Stomach (tissue), 9 donors: ENCODE data around the gene EML6. TPM values are rescaled to one million over a fixed set of nuclear protein-coding genes. Genes with fewer than 3 reads are reported as not detected.
"Not testable (repeated sequence)": the region's sequence is repeated elsewhere in the genome, so short reads cannot be mapped to it uniquely, and the experiment has no call there.

Source experiments
- DNase-seq, 2 donors: peaks; one replicate each; pipeline versions ENCODE4 v3.0.0 to v3.0.0-alpha.2; 2013 to 2019
- H3K27ac ChIP-seq, 5 donors: fragments of 200-600 bp in 4 of 5; sonication (generic) in 4 of 5; one replicate each; pipeline ENCODE4 v1.5.1; 2013 to 2019; ENCODE audit warnings: mild to moderate bottlenecking in 1 of 5, moderate library complexity in 1 of 5
- H3K27me3 ChIP-seq, 3 donors: fragments of 200-600 bp; sonication (generic); one replicate each; pipeline ENCODE4 v1.5.1; 2017 to 2019; ENCODE audit warnings: mixed run types in 1 of 3
- H3K36me3 ChIP-seq, 4 donors: fragments of 200-600 bp; sonication (generic); 1 replicate in 3 of 4; 2 replicates in 1 of 4; pipeline ENCODE4 v1.5.1; 2016 to 2019
- H3K4me1 ChIP-seq, 4 donors: fragments of 200-600 bp; sonication (generic); one replicate each; pipeline ENCODE4 v1.5.1; 2016 to 2019
- H3K4me3 ChIP-seq, 4 donors: fragments of 200-600 bp; sonication (generic) in 3 of 4; one replicate each; pipeline ENCODE4 v1.5.1; 2016 to 2019; ENCODE audit warnings: mild to moderate bottlenecking in 1 of 4
- H3K9me3 ChIP-seq, 4 donors: fragments of 200-600 bp; sonication (generic); one replicate each; pipeline ENCODE4 v1.5.1; 2016 to 2019
- CTCF ChIP-seq, 7 experiments: fragments of 450-650 bp in 4 of 7; fragments of 200-600 bp in 3 of 7; sonication (generic) in 3 of 7; IDR thresholded peaks; one replicate each; pipeline ENCODE4 v1.5.1; 2016 to 2019; ENCODE audit warnings: antibody characterized with exemption in 7 of 7, control low read depth in 2 of 7, mild to moderate bottlenecking in 1 of 7
- EP300 ChIP-seq: sonication (generic); formaldehyde crosslinking; IDR thresholded peaks from one replicate; pipeline ENCODE4 v1.6.1; 2017; ENCODE audit warnings: antibody characterized with exemption
- POLR2A ChIP-seq, 4 donors: fragments of 450-650 bp; IDR thresholded peaks; one replicate each; pipeline ENCODE4 v1.6.1; 2016; ENCODE audit warnings: antibody characterized with exemption in 4 of 4, control low read depth in 2 of 4, mild to moderate bottlenecking in 1 of 4, moderate library complexity in 1 of 4
- POLR2AphosphoS5 ChIP-seq, 3 donors: sonication (generic); formaldehyde crosslinking; IDR thresholded peaks; one replicate each; pipeline ENCODE4 v1.6.1; 2016; ENCODE audit warnings: antibody characterized with exemption in 3 of 3
- WGBS, 5 donors: extraction: QIAGEN DNeasy Blood & Tissue Kit in 3 of 5; methylation state at CpG; one replicate each; pipeline versions ENCODE4 v1.1.5 to v1.1.7; 2013 to 2018; 5-methylcytosine and 5-hydroxymethylcytosine counted together
- intact Hi-C: fragments of 100-400 bp; cut with DNase I; formaldehyde crosslinking; loops from one replicate; pipeline ENCODE4 v1.15.1; 2023; ENCODE audit warnings: low total_unique reads
- polyA plus RNA-seq, 3 donors: library from polyadenylated mRNA; stranded (reverse); fragments of 200-250 nt; gene quantifications; one replicate each; pipeline ENCODE4 v1.2.3, GENCODE V29; 2013
- total RNA-seq, 5 donors: library from RNA; depleted of rRNA; stranded (reverse); fragments of >200 nt; gene quantifications; one replicate each; pipeline versions ENCODE4 v1.1.0 to v1.2.3, GENCODE V29; 2014 to 2016
- donor health status: healthy with polysubstance abuse.
- donor health status: Bipolar disorder and iron deficiency.
- donor health status: healthy.

EML6 gene
- total and polyA plus RNA-seq, 8 donors = 0.45 to 10.1 (median 1.8) TPM; not detected in 1

GRCh38 chr2:54983345-54984220 lies 260.1 kb downstream of the EML6 start:
- intact Hi-C loops = no loop called here
- no peak overlapping the region for H3K4me3 ChIP-seq
- TF ChIP-seq POLR2A (IDR thresholded peaks at IDR 0.05) = no peak
- no peak for TF ChIP-seq CTCF (IDR thresholded peaks at IDR 0.05)
- no peak for TF ChIP-seq POLR2AphosphoS5 (IDR thresholded peaks at IDR 0.05)
- TF ChIP-seq EP300 = no peak
- no peak for DNase-seq
- H3K27me3 ChIP-seq = no peaks in the 10 kb centered on the region
- H3K27ac ChIP-seq = peak overlapping the region in 1 of 5 donors; percentile 26
- peaks cover 0 to 44% (median 22%) of the 10 kb centered on the region in 4 donors for H3K36me3 ChIP-seq
- no peaks in the 10 kb centered on the region for H3K9me3 ChIP-seq
- WGBS, 5 donors = 48 to 52% (median 51%) methylated on average over 3 of the region's 3 CpGs
- peaks cover 9 to 97% (median 59%) of the 10 kb centered on the region in 4 donors for H3K4me1 ChIP-seq

- DNase-seq = no peak
- peaks cover 10 to 97% (median 54%) of the 10 kb centered on the region in 4 donors for H3K4me1 ChIP-seq
- H3K9me3 ChIP-seq = no peaks in the 10 kb centered on the region
- H3K36me3 ChIP-seq = peaks cover 0 to 44% (median 22%) of the 10 kb centered on the region in 4 donors
- H3K4me3 ChIP-seq = no peak overlapping the region
- no peaks in the 10 kb centered on the region for H3K27me3 ChIP-seq
- H3K27ac ChIP-seq = no peak overlapping the region
- TF ChIP-seq EP300 = no peak
- no peak for TF ChIP-seq CTCF (IDR thresholded peaks at IDR 0.05)
- no peak for TF ChIP-seq POLR2A (IDR thresholded peaks at IDR 0.05)
- TF ChIP-seq POLR2AphosphoS5 (IDR thresholded peaks at IDR 0.05) = no peak
- intact Hi-C loops = no loop called here
These were observed 261.0 kb downstream of the EML6 start for GRCh38 chr2:54984476-54984875.

- H3K27me3 ChIP-seq = no peaks in the 10 kb centered on the region
- no peaks in the 10 kb centered on the region for H3K9me3 ChIP-seq
- no peak overlapping the region for H3K4me3 ChIP-seq
- intact Hi-C loops = no loop called here
- H3K27ac ChIP-seq = no peak overlapping the region
- peaks cover 0 to 35% (median 21%) of the 10 kb centered on the region in 4 donors for H3K36me3 ChIP-seq
- DNase-seq = peak in 1 of 2 donors; percentile 72
- peaks cover 12 to 92% (median 50%) of the 10 kb centered on the region in 4 donors for H3K4me1 ChIP-seq
- no peak for TF ChIP-seq CTCF (IDR thresholded peaks at IDR 0.05)
- no peak for TF ChIP-seq EP300
- no peak for TF ChIP-seq POLR2AphosphoS5 (IDR thresholded peaks at IDR 0.05)
- no peak for TF ChIP-seq POLR2A (IDR thresholded peaks at IDR 0.05)
- 34 to 56% (median 48%) methylated on average over 3 of the region's 3 CpGs for WGBS, 5 donors
These were observed 262.8 kb downstream of the EML6 start for GRCh38 chr2:54986264-54986663.

- peaks cover 10 to 95% (median 52%) of the 10 kb centered on the region in 4 donors for H3K4me1 ChIP-seq
- H3K9me3 ChIP-seq = no peaks in the 10 kb centered on the region
- WGBS, 5 donors = 63 to 72% (median 64%) methylated on average over 3 of the region's 3 CpGs
- intact Hi-C loops = no loop called here
- no peak for DNase-seq
- TF ChIP-seq EP300 (no peak), POLR2A (IDR thresholded peaks at IDR 0.05) (no peak), CTCF (IDR thresholded peaks at IDR 0.05) (no peak), POLR2AphosphoS5 (IDR thresholded peaks at IDR 0.05) (no peak)
- H3K36me3 ChIP-seq = peaks cover 0 to 22% (median 10%) of the 10 kb centered on the region in 4 donors
- H3K4me3 ChIP-seq = no peak overlapping the region
- no peak overlapping the region for H3K27ac ChIP-seq
- H3K27me3 ChIP-seq = no peaks in the 10 kb centered on the region
These were observed 265.1 kb downstream of the EML6 start for GRCh38 chr2:54988612-54989011.

GRCh38 chr2:54990694-54991093 lies 267.2 kb downstream of the EML6 start:
- Histone ChIP-seq H3K4me1 (peaks cover 6 to 96% (median 52%) of the 10 kb centered on the region in 4 donors), H3K36me3 (peaks cover 0 to 16% (median 8%) of the 10 kb centered on the region in 4 donors)
- H3K4me3 ChIP-seq, H3K9me3 ChIP-seq, intact Hi-C loops, H3K27ac ChIP-seq, H3K27me3 ChIP-seq, DNase-seq: not testable (repeated sequence)
- WGBS, 5 donors = 96 to 98% (median 97%) methylated on average over 19 of the region's 19 CpGs
